ENCODE data around the gene LTBP1.

Gene LTBP1

DNA sequence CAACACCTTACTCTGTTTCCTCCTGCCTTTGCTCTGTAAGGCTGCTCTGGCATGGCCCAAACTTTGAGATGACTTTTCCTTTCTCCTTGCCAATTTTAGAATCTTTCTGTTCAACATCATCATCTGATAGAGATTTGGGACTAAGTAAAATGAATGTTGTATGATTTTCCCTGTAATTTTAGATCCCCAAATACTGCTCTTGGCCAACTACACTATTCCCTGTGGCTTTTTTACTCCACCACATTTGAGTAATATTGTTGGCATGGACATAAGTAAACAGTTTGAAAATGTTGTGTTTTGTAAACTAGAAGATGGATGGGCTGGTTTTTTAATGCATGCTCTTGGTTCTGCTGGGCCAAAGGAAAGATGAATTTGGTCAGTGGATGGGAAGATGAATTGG lies 12.1 kb downstream of the LTBP1 start:
- TF ChIP-seq CTCF (IDR thresholded peaks at IDR 0.05) = no peak
- no peak for DNase-seq
- no peaks in the 10 kb centered on the region for H3K36me3 ChIP-seq
- H3K27me3 ChIP-seq = no peaks in the 10 kb centered on the region
- no peaks in the 10 kb centered on the region for H3K9me3 ChIP-seq
- H3K27ac ChIP-seq = peak overlapping the region in 1 of 2 donors; percentile 11
- no peak overlapping the region for H3K4me3 ChIP-seq
- peaks cover 0 to 16% (median 2%) of the 10 kb centered on the region in 4 donors for H3K4me1 ChIP-seq
- intact Hi-C loops (cut with DNase I; ENCODE audit: low total_unique reads) = no loop called here

GRCh38 chr2:32960238-32960637 lies 13.5 kb downstream of the LTBP1 start:
- H3K4me3 ChIP-seq = no peak overlapping the region
- no peak for TF ChIP-seq CTCF (IDR thresholded peaks at IDR 0.05)
- no peak for DNase-seq
- intact Hi-C loops (cut with DNase I; ENCODE audit: low total_unique reads) = no loop called here
- H3K36me3 ChIP-seq = no peaks in the 10 kb centered on the region
- peaks cover 0 to 26% (median 3%) of the 10 kb centered on the region in 4 donors for H3K4me1 ChIP-seq
- no peaks in the 10 kb centered on the region for H3K27me3 ChIP-seq
- no peaks in the 10 kb centered on the region for H3K9me3 ChIP-seq
- no peak overlapping the region for H3K27ac ChIP-seq

GRCh38 chr2:32960647-32961403 lies 14.1 kb downstream of the LTBP1 start:
- Histone ChIP-seq H3K9me3 (no peaks in the 10 kb centered on the region), H3K4me3 (no peak overlapping the region), H3K4me1 (peaks cover 0 to 26% (median 3%) of the 10 kb centered on the region in 4 donors), H3K27ac (no peak overlapping the region), H3K27me3 (no peaks in the 10 kb centered on the region), H3K36me3 (no peaks in the 10 kb centered on the region)
- intact Hi-C loops (cut with DNase I; ENCODE audit: low total_unique reads) = no loop called here
- no peak for DNase-seq
- no peak for TF ChIP-seq CTCF (IDR thresholded peaks at IDR 0.05)

DNA sequence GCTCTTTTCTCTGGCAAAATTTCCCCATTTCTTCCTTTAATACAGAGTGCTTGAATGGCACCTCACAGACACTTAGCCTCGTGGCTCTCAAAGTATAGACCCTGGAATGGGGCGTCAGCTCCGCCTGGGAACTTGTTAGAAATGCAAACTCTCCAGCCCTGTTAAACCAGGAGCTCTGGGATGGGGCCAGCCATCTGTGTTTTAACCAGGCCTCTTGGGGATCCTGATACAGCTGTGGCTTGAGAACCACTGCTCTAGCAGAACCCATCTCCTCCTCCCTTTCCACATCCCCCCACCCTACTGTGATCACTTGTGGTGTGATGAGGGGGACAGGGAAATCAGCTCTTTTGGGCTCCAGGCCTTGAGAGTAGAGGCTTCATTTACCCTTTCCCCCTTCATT lies 15.9 kb downstream of the LTBP1 start:
- Histone ChIP-seq H3K4me3 (no peak overlapping the region), H3K36me3 (no peaks in the 10 kb centered on the region), H3K27me3 (no peaks in the 10 kb centered on the region), H3K27ac (peak overlapping the region in 1 of 2 donors; percentile 31), H3K9me3 (no peaks in the 10 kb centered on the region), H3K4me1 (peaks cover 0 to 34% (median 3%) of the 10 kb centered on the region in 4 donors)
- no peak for TF ChIP-seq CTCF (IDR thresholded peaks at IDR 0.05)
- DNase-seq = no peak
- intact Hi-C loops (cut with DNase I; ENCODE audit: low total_unique reads) = no loop called here

DNA sequence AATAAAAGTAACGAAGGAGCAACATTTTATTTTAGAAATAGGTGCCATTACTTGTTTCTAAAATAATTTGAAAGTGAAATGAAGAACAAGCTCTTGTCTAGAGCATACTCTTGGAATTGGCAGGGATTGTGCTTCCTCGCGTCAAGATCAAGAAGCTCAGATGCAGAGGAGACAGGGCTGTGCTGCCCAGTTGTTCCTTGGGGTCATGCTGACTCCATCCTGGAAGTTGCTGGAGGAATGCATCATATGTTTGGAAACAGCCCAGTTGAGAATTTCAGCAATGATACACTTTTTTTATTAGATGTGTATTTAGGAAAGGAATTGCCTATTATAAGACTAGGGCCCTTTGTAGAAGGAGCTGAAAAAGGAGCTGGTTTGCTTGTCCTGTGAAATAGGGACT lies 17.2 kb downstream of the LTBP1 start:
- no peaks in the 10 kb centered on the region for H3K27me3 ChIP-seq
- intact Hi-C loops (cut with DNase I; ENCODE audit: low total_unique reads) = no loop called here

More for the DNA sequence above, 17.2 kb downstream of the LTBP1 start:
- H3K27ac ChIP-seq = peak overlapping the region in 1 of 2 donors; percentile 44
- TF ChIP-seq CTCF (IDR thresholded peaks at IDR 0.05) = no peak
- H3K4me3 ChIP-seq = no peak overlapping the region
- no peaks in the 10 kb centered on the region for H3K9me3 ChIP-seq
- H3K36me3 ChIP-seq = no peaks in the 10 kb centered on the region
- no peak for DNase-seq
- peaks cover 0 to 30% (median 2%) of the 10 kb centered on the region in 4 donors for H3K4me1 ChIP-seq
